ENCODE data around the gene CLCN7.
A peak's percentile ranks its signal among the peaks of the same experiment; 100 is the strongest.

Gene CLCN7, protein sequence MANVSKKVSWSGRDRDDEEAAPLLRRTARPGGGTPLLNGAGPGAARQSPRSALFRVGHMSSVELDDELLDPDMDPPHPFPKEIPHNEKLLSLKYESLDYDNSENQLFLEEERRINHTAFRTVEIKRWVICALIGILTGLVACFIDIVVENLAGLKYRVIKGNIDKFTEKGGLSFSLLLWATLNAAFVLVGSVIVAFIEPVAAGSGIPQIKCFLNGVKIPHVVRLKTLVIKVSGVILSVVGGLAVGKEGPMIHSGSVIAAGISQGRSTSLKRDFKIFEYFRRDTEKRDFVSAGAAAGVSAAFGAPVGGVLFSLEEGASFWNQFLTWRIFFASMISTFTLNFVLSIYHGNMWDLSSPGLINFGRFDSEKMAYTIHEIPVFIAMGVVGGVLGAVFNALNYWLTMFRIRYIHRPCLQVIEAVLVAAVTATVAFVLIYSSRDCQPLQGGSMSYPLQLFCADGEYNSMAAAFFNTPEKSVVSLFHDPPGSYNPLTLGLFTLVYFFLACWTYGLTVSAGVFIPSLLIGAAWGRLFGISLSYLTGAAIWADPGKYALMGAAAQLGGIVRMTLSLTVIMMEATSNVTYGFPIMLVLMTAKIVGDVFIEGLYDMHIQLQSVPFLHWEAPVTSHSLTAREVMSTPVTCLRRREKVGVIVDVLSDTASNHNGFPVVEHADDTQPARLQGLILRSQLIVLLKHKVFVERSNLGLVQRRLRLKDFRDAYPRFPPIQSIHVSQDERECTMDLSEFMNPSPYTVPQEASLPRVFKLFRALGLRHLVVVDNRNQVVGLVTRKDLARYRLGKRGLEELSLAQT

GRCh38 chr16:1474796-1475551 lies at the start of gene CLCN7:
Gene CLCN7 (minus strand): TSS chr16:1475028. CDS start chr16:1474974, 54 bp downstream.
- peak; percentile 68 for DNase-seq

GRCh38 chr16:1524366-1524765 lies 49.5 kb upstream of the CLCN7 start:
- DNase-seq: no peak

- DNase-seq: no peak
These were observed 48.9 kb upstream of the CLCN7 start for GRCh38 chr16:1523581-1524245.

GRCh38 chr16:1520461-1520860 lies 45.6 kb upstream of the CLCN7 start:
- no peak for DNase-seq

DNA sequence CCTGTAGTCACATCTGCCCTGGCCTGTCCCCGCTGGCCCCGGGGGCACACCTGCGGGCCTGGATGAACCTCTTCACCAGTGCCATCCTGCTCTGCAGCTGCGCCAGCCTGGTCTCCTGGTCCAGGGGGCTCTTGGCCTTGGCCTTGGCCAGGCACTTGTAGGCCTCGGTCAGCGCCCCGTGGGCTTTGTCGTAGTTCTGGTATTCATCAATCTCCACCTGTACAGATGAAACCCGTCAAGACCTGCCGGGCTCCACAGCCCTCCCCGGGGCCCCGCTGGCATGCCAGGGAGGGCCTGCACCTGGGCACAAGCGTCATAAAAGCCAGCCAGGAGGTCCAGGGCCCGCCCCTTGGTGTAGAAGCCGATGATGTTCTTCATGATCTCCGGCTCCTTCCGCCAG lies 45.0 kb upstream of the CLCN7 start:
- DNase-seq: no peak

GRCh38 chr16:1518626-1519135 lies 43.9 kb upstream of the CLCN7 start:
- DNase-seq: no peak

- DNase-seq: no peak
These were observed 39.7 kb upstream of the CLCN7 start for GRCh38 chr16:1514507-1514906.

GRCh38 chr16:1512774-1513173 lies 37.9 kb upstream of the CLCN7 start:
- no peak for DNase-seq

GRCh38 chr16:1511662-1512569 lies 37.1 kb upstream of the CLCN7 start:
- no peak for DNase-seq

GRCh38 chr16:1510941-1511351 lies 36.1 kb upstream of the CLCN7 start:
- no peak for DNase-seq

GRCh38 chr16:1510272-1510671 lies 35.4 kb upstream of the CLCN7 start:
- no peak for DNase-seq

DNA sequence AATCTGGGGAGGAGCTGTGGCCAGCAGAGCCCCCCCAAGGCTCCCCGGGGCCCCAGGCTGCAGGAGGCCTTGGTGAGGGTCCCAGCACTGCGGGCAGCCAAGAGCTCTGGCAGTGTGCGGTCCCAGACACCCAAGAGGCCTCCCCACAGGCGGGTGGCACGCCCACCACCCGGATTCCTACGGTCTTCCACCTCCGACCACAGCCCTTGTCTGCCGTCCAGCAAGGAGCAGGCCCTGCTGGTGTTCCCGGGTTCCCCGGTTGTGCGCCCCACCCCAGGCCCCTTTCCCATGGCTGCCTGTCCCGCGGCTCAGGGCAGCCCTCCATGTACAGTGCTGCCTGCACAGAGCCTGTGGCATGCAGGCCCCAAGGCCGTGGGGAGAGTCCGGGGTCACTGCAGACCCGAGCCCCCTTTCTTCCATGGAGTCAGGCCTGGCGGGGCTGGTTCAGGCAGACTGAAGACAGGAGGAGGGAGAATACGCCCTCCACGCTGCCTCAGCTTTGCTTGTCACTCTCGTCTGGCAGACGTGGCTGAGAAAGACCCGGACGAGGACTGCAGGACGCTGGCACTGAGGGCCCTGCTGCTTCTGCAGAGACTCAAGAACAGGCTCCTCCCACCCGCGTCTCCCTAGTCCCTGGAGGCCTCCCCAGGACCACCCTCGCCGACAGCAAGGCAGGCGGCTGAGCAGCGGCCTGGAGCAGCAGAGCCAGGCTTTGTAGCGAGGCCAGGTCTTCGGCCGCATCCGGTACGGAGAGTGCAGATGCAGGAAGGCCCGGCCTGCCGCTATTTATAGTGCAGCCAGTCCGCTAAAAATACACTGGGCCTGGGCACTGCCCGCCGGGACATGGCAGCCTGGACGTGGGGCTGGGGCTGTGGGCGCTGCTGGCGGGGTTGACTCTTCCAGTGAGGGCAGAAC lies 34.7 kb upstream of the CLCN7 start:
- DNase-seq: no peak

- DNase-seq: no peak
These were observed 33.8 kb upstream of the CLCN7 start for GRCh38 chr16:1508494-1509187.

DNA sequence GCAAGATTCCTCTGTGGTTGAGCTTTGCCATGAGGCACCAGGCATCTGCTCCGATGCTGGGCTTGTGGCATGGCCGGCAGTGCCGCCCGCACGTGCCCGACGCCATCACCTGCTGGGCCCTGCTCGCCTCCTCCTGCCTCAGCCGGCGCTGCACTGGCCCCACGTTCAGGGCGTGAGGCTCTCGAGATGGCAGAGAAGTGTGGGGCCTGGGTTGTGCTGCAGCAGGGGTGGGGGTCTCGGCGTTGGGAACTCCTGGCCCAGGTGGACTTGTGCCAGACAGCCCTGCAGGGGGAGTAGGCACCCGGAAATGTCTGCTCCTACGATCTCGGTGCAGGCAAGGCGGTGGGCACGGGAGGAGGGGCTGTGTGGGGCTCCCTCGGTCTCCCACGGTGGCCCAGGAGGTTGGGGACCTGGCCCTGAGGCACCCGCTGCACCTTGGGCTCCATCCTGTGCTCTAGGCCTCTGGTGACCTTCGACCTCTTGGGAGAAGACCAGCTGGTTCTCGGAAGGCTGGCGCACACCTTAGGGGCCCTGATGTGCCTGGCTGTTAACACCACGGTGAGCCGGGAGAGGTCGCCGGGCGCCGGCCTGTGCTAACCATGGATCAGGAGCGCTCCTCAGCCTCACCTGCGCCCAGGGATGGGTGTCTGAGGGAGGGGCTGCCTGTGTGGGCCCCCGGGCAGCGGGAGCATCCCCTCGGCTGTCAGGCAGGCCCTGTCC lies 31.8 kb upstream of the CLCN7 start:
- DNase-seq: no peak

DNA sequence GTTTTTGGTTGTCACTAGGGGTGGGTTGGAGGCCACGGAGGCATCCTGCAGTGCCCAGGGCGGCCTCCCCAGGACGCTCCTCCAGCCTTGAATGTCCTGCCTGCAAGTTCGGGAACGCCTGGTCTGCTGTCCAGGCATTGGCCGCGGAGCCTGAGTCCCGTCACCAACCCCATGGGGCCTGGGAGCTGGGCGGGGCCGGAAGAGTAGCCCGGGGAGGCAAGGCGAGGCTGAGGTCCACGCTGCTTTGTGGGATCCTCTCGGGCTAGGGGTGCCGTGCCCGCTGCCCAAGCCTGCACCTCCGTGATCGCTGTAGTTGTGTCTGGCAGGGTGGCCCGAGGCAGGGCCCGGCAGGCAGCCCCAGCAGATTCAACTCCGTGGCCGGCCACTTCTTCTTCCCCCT lies 31.1 kb upstream of the CLCN7 start:
- no peak for DNase-seq

- DNase-seq: no peak
These were observed 30.4 kb upstream of the CLCN7 start for GRCh38 chr16:1505073-1505844.

GRCh38 chr16:1503110-1503955 lies 28.5 kb upstream of the CLCN7 start:
- no peak for DNase-seq

All from NCI-H1436 (cell line).